Smooth muscle cell (in vitro differentiated cells): Measurements from ENCODE around the gene MFAP4. TPM values are rescaled to one million over a fixed set of nuclear protein-coding genes. Genes with fewer than 3 reads are reported as not detected.

Source experiments
- DNase-seq: peaks from one replicate; lab custom pipeline; 2025; ENCODE audit not compliant: unreplicated experiment; lab: John Stamatoyannopoulos, UW
- H2AFZ ChIP-seq: fragments of 200-600 bp; sonication (generic); 2 replicates; pipeline ENCODE4 v1.6.0; 2016; ENCODE audit warnings: antibody characterized with exemption, low read depth, mild to moderate bottlenecking
- H3F3A ChIP-seq: fragments of 200-600 bp; sonication (generic); 2 replicates; pipeline ENCODE4 v1.6.0; 2017; ENCODE audit warnings: antibody characterized with exemption, low read depth
- H3K27ac ChIP-seq: fragments of 200-600 bp; sonication (generic); 2 replicates; pipeline ENCODE4 v1.5.1; 2016; ENCODE audit warnings: low read depth, mild to moderate bottlenecking
- H3K27me3 ChIP-seq: fragments of 200-600 bp; sonication (generic); 2 replicates; pipeline ENCODE4 v1.6.1; 2016; ENCODE audit warnings: low read depth, mild to moderate bottlenecking
- H3K36me3 ChIP-seq: fragments of 200-600 bp; sonication (generic); 2 replicates; pipeline ENCODE4 v1.5.1; 2016; ENCODE audit warnings: low read depth
- H3K4me1 ChIP-seq: fragments of 200-600 bp; sonication (generic); 2 replicates; pipeline ENCODE4 v1.5.1; 2016; ENCODE audit warnings: low read depth
- H3K4me2 ChIP-seq: fragments of 200-600 bp; sonication (generic); 2 replicates; pipeline ENCODE4 v1.6.0; 2016; ENCODE audit warnings: mild to moderate bottlenecking
- H3K4me3 ChIP-seq: fragments of 200-600 bp; sonication (generic); 2 replicates; pipeline ENCODE4 v1.5.1; 2016; ENCODE audit warnings: mild to moderate bottlenecking
- H3K79me2 ChIP-seq: fragments of 200-600 bp; sonication (generic); 2 replicates; pipeline ENCODE4 v1.6.0; 2016; ENCODE audit warnings: low read depth, mild to moderate bottlenecking
- H3K9ac ChIP-seq: fragments of 200-600 bp; sonication (generic); 2 replicates; pipeline ENCODE4 v1.6.0; 2016; ENCODE audit warnings: low read depth
- H3K9me3 ChIP-seq: fragments of 200-600 bp; sonication (generic); replicated peaks from 2 replicates; pipeline ENCODE4 v1.5.1; 2016; ENCODE audit warnings: low read depth
- H4K20me1 ChIP-seq: fragments of 200-600 bp; sonication (generic); 2 replicates; pipeline ENCODE4 v1.6.0; 2016; ENCODE audit warnings: low read depth
- WGBS: methylation state at CpG from one replicate; pipeline ENCODE4 v1.1.7; 2016; ENCODE audit warnings: low lambda C conversion rate; 5-methylcytosine and 5-hydroxymethylcytosine counted together
- polyA plus RNA-seq: library from polyadenylated mRNA; unstranded; fragments of >200 nt; fragmentation: Nextera tagmentation; extraction: Ambion mirVana; gene quantifications from 2 replicates; pipeline ENCODE4 v1.2.1, GENCODE V29; 2016
- total RNA-seq: library from RNA; depleted of rRNA; stranded (reverse); fragments of >200 nt; gene quantifications from 2 replicates; pipeline ENCODE4 v1.2.3, GENCODE V29; 2014
- TF ChIP-seq, protein P1 (sequence below): fragments of 200-600 bp; sonication (generic); IDR thresholded peaks from 2 replicates; pipeline ENCODE4 v1.5.1; 2017; ENCODE audit warnings: borderline replicate concordance, mild to moderate bottlenecking, antibody characterized with exemption; ENCODE audit not compliant: insufficient read depth, poor library complexity, severe bottlenecking

The MFAP4 gene
- total and polyA plus RNA-seq, 2 experiments from 2014 or later = 580 to 1,738 TPM

DNA sequence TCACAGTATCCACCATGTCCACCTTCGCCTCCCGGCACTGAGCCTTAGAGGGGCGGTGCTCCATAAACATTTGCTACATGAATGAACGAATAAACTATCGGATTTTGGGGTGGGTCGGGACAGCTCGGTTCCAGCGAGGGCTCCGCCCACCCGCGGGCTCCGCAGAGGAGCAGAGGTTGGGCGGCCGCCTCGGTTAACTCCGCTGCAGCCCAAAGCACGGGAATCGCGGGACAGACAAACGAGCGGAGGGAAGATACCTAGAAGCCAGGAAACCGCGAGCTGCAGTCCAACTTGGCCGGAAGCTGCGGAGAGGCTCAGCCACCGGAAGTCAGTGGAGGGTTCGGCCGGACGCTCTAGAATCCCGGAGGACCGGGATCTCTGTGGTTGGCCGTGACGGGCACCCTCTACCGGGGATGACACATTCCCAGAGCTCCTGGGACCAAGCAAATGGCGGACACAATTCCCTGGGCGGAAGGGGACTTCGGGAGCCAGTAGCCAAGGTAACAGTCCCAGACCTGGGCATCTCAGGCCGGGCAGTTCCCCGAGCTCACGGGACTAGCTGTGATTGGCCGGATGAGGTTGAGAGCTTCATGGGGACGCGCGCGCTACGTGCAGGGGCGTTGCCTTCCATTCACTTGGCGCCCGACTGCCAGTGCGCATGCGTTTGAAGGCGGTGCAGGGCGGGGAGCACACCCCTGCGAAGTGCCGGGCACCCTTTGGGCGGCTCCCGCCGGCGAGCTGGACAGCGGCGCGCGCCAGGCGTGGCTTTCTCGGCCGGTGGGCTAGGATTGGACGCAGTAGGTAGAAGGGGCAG lies 9.2 kb downstream of the MFAP4 start:
- TF ChIP-seq, protein P1, sequence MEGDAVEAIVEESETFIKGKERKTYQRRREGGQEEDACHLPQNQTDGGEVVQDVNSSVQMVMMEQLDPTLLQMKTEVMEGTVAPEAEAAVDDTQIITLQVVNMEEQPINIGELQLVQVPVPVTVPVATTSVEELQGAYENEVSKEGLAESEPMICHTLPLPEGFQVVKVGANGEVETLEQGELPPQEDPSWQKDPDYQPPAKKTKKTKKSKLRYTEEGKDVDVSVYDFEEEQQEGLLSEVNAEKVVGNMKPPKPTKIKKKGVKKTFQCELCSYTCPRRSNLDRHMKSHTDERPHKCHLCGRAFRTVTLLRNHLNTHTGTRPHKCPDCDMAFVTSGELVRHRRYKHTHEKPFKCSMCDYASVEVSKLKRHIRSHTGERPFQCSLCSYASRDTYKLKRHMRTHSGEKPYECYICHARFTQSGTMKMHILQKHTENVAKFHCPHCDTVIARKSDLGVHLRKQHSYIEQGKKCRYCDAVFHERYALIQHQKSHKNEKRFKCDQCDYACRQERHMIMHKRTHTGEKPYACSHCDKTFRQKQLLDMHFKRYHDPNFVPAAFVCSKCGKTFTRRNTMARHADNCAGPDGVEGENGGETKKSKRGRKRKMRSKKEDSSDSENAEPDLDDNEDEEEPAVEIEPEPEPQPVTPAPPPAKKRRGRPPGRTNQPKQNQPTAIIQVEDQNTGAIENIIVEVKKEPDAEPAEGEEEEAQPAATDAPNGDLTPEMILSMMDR = no peak
- peaks cover 26% of the 10 kb centered on the region for H3F3A ChIP-seq

DNA sequence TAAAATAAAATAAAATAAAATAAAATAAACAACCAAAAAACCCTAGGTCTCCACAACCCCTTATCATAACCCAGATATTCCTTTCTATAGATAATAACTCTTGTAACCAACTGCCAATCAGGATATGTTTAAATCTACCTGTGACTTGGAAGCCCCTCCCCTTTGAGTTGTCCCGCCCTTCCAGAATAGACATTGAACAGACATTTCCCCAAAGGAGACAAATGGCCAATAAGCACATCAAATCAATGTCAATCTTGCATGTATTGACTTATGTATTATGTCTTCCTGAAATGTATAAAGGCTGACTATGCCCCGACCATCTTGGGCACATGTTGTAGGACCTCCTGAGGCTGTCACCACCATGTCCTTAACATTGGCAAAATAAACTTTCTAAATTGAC lies 10.2 kb downstream of the MFAP4 start:
- DNase-seq = no peak
- Histone ChIP-seq H3F3A (peaks cover 21% of the 10 kb centered on the region), H3K27ac (peak overlapping the region; percentile 79), H4K20me1 (peaks cover 25% of the 10 kb centered on the region), H3K4me2 (peak overlapping the region; percentile 98), H3K27me3 (no peaks in the 10 kb centered on the region), H3K9ac (peak overlapping the region; percentile 71), H3K79me2 (peaks cover 24% of the 10 kb centered on the region), H3K36me3 (no peaks in the 10 kb centered on the region), H3K4me1 (peaks cover 8% of the 10 kb centered on the region), H3K9me3 (no peaks in the 10 kb centered on the region), H2AFZ (peak overlapping the region; percentile 75), H3K4me3 (peak overlapping the region; percentile 71)
- TF ChIP-seq, protein P1 = no peak
- 79% methylated on average over 2 of the region's 2 CpGs for WGBS

More for the DNA sequence above, 9.2 kb downstream of the MFAP4 start:
- Histone ChIP-seq H3K9ac (peak overlapping the region; percentile 71), H2AFZ (peak overlapping the region; percentile 75), H3K79me2 (peaks cover 24% of the 10 kb centered on the region), H3K4me1 (peaks cover 8% of the 10 kb centered on the region), H3K4me3 (peak overlapping the region; percentile 71), H3K9me3 (no peaks in the 10 kb centered on the region), H3K27ac (peak overlapping the region; percentile 79), H3K36me3 (no peaks in the 10 kb centered on the region), H3K27me3 (no peaks in the 10 kb centered on the region), H3K4me2 (peak overlapping the region; percentile 98), H4K20me1 (peaks cover 34% of the 10 kb centered on the region)
- WGBS = under 1% methylated on average over 67 of the region's 67 CpGs
- peak; percentile 99 for DNase-seq

DNA sequence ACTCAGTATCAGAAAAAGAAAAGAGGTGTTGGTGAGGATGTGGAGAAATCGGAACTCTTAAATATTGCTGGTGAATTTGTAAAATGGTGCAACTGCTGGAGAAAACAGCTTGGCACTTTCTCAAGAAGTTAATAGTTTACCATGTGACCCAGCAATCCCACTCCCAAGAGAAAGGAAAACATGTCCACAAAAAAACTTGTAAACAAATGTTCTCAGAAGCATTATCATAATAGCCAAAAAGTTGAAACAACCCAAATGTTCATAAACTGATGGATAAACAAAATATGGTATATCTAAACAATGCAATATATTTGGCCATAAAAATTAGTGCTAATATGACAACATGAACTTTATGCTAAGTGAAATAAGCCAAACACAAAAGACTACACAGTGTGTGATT lies 11.3 kb downstream of the MFAP4 start:
- Histone ChIP-seq H3K4me2 (no peak overlapping the region), H3K9me3 (no peaks in the 10 kb centered on the region), H3K27me3 (no peaks in the 10 kb centered on the region), H4K20me1 (peaks cover 15% of the 10 kb centered on the region), H3K4me3 (no peak overlapping the region), H3K4me1 (peaks cover 8% of the 10 kb centered on the region), H3K79me2 (peaks cover 23% of the 10 kb centered on the region), H2AFZ (no peak overlapping the region), H3K9ac (no peak overlapping the region), H3F3A (peaks cover 21% of the 10 kb centered on the region), H3K36me3 (no peaks in the 10 kb centered on the region), H3K27ac (no peak overlapping the region)
- TF ChIP-seq, protein P1 = no peak
- DNase-seq = no peak
- WGBS = 100% methylated on average over 1 of the region's 1 CpG

DNA sequence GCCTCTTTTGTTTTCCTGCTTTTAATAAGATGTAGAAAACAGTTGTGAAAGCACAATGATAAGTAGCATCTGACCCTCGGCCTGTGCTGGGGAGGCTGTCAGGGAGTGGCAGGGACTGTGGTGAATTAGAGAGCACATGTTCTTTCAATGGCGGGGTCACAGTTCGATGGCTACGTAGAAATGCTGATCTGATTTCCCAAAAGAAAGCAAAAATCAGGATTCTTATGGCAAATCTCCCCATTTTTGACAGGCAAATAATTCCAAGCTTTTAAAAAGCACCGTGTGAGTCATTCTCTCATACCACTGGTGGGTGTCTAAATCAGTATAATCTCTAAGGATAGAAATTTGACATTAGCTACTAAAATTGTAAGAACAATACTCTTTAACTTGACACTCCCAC lies 12.9 kb downstream of the MFAP4 start:
- H3K9me3 ChIP-seq = no peaks in the 10 kb centered on the region
- H2AFZ ChIP-seq = no peak overlapping the region
- H3K9ac ChIP-seq = no peak overlapping the region
- no peak for DNase-seq
- peaks cover 7% of the 10 kb centered on the region for H3K79me2 ChIP-seq
- TF ChIP-seq, protein P1 = no peak
- WGBS = 75% methylated on average over 5 of the region's 5 CpGs
- H4K20me1 ChIP-seq = no peaks in the 10 kb centered on the region
- no peaks in the 10 kb centered on the region for H3K36me3 ChIP-seq
- H3F3A ChIP-seq = peaks cover 21% of the 10 kb centered on the region
- H3K27ac ChIP-seq = no peak overlapping the region
- H3K4me1 ChIP-seq = peaks cover 5% of the 10 kb centered on the region
- H3K4me2 ChIP-seq = no peak overlapping the region
- H3K4me3 ChIP-seq = no peak overlapping the region
- no peaks in the 10 kb centered on the region for H3K27me3 ChIP-seq
